Lower lobe of right lung (tissue), 2 donors: ENCODE results near the gene NCK2. TPM values are rescaled to one million over a fixed set of nuclear protein-coding genes. Genes with fewer than 3 reads are reported as not detected.

Experiments used
- ATAC-seq, 2 donors: fragments of 200-7000 bp; cut with Tn5 transposase; one replicate each; pipeline ENCODE4 v1.9.1; 2020 to 2022; ENCODE audit warnings: mild to moderate bottlenecking in 2 of 2, moderate library complexity in 2 of 2
- DNase-seq: peaks from one replicate; pipeline ENCODE4 v3.0.0-alpha.2; 2020
- H3K27ac ChIP-seq: fragments of 200-600 bp; one replicate; pipeline ENCODE4 v1.8.0; 2022
- H3K27me3 ChIP-seq: fragments of 200-600 bp; one replicate; pipeline ENCODE4 v1.8.0; 2022; ENCODE audit warnings: low read depth
- H3K36me3 ChIP-seq: fragments of 200-600 bp; one replicate; pipeline ENCODE4 v1.8.0; 2022; ENCODE audit warnings: mild to moderate bottlenecking
- H3K4me1 ChIP-seq: fragments of 200-600 bp; one replicate; pipeline ENCODE4 v1.8.0; 2022
- H3K4me3 ChIP-seq: fragments of 200-600 bp; one replicate; pipeline ENCODE4 v1.8.0; 2022; ENCODE audit warnings: mild to moderate bottlenecking
- H3K9me3 ChIP-seq: fragments of 200-600 bp; one replicate; pipeline ENCODE4 v1.8.0; 2022
- intact Hi-C: fragments of 100-400 bp; cut with DNase I; formaldehyde crosslinking; loops from one replicate; pipeline ENCODE4 v1.11.0; 2022
- total RNA-seq: library from RNA; stranded (reverse); fragmentation: NEBNext Ultra II Directional; extraction: Animal tissue kit (Norgen Biotek cat#: 25700); gene quantifications from one replicate; pipeline ENCODE4 v1.2.1, GENCODE V29; 2021
- TF ChIP-seq, protein P1 (sequence below): fragments of 200-600 bp; IDR thresholded peaks from one replicate; pipeline ENCODE4 v1.8.0; 2022; ENCODE audit warnings: antibody characterized with exemption, mild to moderate bottlenecking
- donor health status: DM: no; HTN: yes; CAD: no; lungs with severe emphysema.

The NCK2 gene
- total RNA-seq, 1 donor from 2014 or later = 36.7 TPM

DNA sequence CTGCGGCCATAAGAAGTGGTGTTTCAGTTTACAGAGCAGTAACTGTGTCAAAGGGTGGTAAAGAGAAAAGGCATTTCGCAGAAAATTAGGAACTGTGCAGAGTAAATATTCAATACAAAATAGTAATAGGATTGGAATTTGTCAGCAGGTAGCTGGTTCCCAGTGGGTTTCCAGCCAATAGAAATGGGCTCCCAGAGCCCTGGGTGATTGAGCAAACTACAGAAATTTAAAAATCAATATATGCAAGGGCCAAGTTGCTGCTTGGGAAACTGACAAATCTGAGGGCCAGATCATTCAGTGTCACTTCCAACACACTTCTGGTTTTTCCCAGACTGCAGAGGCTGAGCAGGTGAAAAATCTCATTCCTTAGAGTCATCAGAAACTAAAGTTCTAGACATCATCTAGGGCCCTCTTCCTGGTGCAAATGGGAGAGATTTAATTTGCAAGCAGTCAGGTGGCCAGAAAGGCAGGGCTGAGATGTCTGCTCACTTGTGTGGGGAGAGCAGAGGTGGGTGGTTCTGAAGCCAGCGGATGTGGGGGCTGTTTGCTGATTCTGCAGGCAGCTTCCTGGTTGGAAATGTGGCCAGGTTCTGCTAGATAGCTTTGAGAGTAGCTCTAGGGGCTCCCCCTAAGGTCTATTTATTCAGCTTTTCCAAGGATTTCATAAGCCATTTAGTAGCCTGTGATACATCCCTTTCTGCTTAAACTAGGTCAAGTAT, 182.4 kb downstream of the NCK2 start:
- TF ChIP-seq, protein P1, sequence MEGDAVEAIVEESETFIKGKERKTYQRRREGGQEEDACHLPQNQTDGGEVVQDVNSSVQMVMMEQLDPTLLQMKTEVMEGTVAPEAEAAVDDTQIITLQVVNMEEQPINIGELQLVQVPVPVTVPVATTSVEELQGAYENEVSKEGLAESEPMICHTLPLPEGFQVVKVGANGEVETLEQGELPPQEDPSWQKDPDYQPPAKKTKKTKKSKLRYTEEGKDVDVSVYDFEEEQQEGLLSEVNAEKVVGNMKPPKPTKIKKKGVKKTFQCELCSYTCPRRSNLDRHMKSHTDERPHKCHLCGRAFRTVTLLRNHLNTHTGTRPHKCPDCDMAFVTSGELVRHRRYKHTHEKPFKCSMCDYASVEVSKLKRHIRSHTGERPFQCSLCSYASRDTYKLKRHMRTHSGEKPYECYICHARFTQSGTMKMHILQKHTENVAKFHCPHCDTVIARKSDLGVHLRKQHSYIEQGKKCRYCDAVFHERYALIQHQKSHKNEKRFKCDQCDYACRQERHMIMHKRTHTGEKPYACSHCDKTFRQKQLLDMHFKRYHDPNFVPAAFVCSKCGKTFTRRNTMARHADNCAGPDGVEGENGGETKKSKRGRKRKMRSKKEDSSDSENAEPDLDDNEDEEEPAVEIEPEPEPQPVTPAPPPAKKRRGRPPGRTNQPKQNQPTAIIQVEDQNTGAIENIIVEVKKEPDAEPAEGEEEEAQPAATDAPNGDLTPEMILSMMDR = no peak
- no peak for ATAC-seq
- Histone ChIP-seq H3K4me1 (no peaks in the 10 kb centered on the region), H3K27me3 (no peaks in the 10 kb centered on the region), H3K36me3 (no peaks in the 10 kb centered on the region), H3K4me3 (no peak overlapping the region), H3K27ac (no peak overlapping the region), H3K9me3 (no peaks in the 10 kb centered on the region)
- DNase-seq = no peak
- intact Hi-C loops = no loop called here

DNA sequence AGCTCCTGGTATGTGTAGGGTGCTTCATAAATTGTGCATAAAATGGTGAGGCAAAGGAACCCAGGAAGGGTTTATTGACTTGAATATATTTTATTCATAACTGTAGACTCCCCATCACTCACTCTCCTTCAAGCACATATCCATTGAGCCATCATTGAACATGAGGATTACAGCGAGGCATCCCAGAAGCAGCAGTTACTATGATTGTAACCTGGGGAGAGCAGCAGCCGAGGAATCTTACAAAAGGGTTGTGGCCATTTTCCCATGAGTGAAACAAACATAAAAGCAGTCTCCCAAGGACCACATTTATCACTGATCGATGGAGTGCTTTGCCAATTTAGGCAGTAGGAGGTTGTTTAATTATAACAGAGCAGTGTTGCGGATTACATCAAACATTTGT, 183.4 kb downstream of the NCK2 start:
- Histone ChIP-seq H3K4me1 (no peaks in the 10 kb centered on the region), H3K9me3 (no peaks in the 10 kb centered on the region), H3K27me3 (no peaks in the 10 kb centered on the region), H3K27ac (no peak overlapping the region), H3K36me3 (no peaks in the 10 kb centered on the region), H3K4me3 (no peak overlapping the region)
- ATAC-seq (no peak), DNase-seq (no peak)
- intact Hi-C loops = no loop called here
- TF ChIP-seq, protein P1 = no peak

DNA sequence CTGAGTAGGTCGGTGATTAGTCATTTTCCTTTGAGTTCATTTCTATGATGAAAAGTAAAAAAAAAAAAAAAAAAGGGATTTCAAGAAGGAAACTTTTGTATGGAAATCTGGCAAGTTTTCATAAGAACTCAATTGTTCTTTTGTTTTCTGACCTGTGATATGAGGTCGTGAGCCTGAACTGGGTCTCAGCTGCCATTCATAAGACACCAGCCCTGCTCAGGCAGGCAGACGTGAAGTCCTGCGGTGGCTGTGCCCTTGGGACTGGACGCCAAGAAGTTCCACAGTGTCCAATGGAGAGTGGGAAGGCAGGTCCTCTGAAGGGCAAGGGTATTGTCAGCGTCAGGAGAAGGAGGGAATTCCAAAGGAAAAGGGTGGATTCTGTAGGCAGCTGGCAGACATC, 183.9 kb downstream of the NCK2 start:
- Histone ChIP-seq H3K9me3 (no peaks in the 10 kb centered on the region), H3K4me1 (no peaks in the 10 kb centered on the region), H3K36me3 (no peaks in the 10 kb centered on the region), H3K27me3 (no peaks in the 10 kb centered on the region), H3K27ac (no peak overlapping the region), H3K4me3 (no peak overlapping the region)
- intact Hi-C loops = no loop called here
- ATAC-seq (no peak), DNase-seq (no peak)
- TF ChIP-seq, protein P1 = no peak

DNA sequence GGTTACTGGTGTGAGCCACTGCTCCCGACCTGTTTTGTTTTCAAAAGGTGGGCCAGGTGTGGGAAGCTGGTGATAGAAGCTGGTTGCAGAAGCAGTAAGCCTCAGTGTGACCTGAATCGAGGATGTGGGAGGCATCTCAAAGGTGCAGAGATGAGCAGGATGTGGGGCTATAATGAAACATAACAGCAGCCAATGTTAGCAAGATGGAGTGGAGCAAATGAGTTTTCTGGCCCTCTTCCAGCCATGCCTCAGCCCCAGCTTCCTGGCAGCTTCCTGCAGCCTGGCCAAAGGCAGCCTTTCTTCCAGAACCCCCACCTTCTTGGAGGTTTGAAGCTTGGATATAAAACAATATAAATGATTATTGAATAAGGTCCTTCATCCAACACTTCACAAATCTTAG, 184.8 kb downstream of the NCK2 start:
- Histone ChIP-seq H3K4me3 (no peak overlapping the region), H3K27ac (no peak overlapping the region), H3K36me3 (no peaks in the 10 kb centered on the region), H3K9me3 (no peaks in the 10 kb centered on the region), H3K4me1 (no peaks in the 10 kb centered on the region), H3K27me3 (no peaks in the 10 kb centered on the region)
- ATAC-seq (no peak), DNase-seq (no peak)
- intact Hi-C loops = no loop called here
- TF ChIP-seq, protein P1 = no peak

DNA sequence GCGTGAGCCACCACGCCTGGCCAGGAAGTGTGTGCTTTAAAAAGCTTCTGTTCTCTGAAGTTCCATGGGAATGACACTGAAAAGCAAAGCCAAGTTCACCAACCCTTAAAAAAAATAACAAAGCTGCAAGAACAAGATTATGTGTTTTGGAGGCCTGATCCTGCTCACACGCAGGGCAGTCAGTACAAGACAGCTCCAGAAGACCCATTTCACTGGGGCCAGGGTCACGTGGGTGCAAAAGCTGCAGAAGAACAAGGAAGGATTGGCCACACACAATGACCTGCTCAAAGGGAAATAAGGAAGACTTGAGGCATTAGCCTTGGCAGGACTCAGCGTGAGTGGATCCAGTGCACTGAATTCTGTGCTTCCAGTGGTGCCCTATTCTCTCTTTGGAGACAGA, 187.9 kb downstream of the NCK2 start:
- Histone ChIP-seq H3K9me3 (no peaks in the 10 kb centered on the region), H3K27ac (no peak overlapping the region), H3K4me3 (no peak overlapping the region), H3K36me3 (no peaks in the 10 kb centered on the region), H3K4me1 (no peaks in the 10 kb centered on the region), H3K27me3 (no peaks in the 10 kb centered on the region)
- DNase-seq = no peak
- TF ChIP-seq, protein P1 = no peak
- ATAC-seq = no peak
- intact Hi-C loops = no loop called here
